RWPE2 (cell line): ENCODE data around the gene TTC39C.

Experiments
- ATAC-seq: fragments of 200-7000 bp; cut with Tn5 transposase; 3 replicates; pipeline ENCODE4 v1.9.1; 2021; ENCODE audit warnings: low read depth
- DNase-seq: peaks from one replicate; pipeline ENCODE4 v3.0.0-alpha.2; 2020; ENCODE audit warnings: low spot score
- H3K27ac ChIP-seq: fragments of 450-650 bp; 2 replicates; pipeline ENCODE4 v1.5.1; 2017; ENCODE audit warnings: mild to moderate bottlenecking; ENCODE audit not compliant: poor library complexity, severe bottlenecking
- H3K27me3 ChIP-seq: fragments of 250-450 bp; sonication (Bioruptor Pico); 2 replicates; pipeline ENCODE4 v1.5.1; 2021; ENCODE audit warnings: mild to moderate bottlenecking, moderate library complexity; ENCODE audit not compliant: insufficient read depth, poor library complexity, severe bottlenecking
- H3K36me3 ChIP-seq: fragments of 250-450 bp; sonication (Bioruptor Pico); 2 replicates; pipeline ENCODE4 v1.5.1; 2020; ENCODE audit warnings: low read depth, mild to moderate bottlenecking, moderate library complexity
- H3K4me1 ChIP-seq: fragments of 250-450 bp; sonication (Bioruptor Pico); 2 replicates; pipeline ENCODE4 v1.5.1; 2021; ENCODE audit warnings: mild to moderate bottlenecking, moderate library complexity; ENCODE audit not compliant: insufficient read depth, poor library complexity, severe bottlenecking
- H3K4me3 ChIP-seq: fragments of 250-450 bp; sonication (Bioruptor Pico); 2 replicates; pipeline ENCODE4 v1.5.1; 2021; ENCODE audit warnings: mild to moderate bottlenecking, moderate library complexity; ENCODE audit not compliant: severe bottlenecking
- H3K9me3 ChIP-seq: fragments of 250-450 bp; sonication (Bioruptor Pico); 2 replicates; pipeline ENCODE4 v1.5.1; 2021; ENCODE audit warnings: mild to moderate bottlenecking, moderate library complexity; ENCODE audit not compliant: severe bottlenecking
- CTCF ChIP-seq: fragments of 450-650 bp; IDR thresholded peaks from one replicate; pipeline ENCODE4 v1.5.1; 2017; ENCODE audit warnings: mild to moderate bottlenecking, moderate library complexity; ENCODE audit not compliant: poor library complexity, severe bottlenecking

The TTC39C gene

GRCh38 chr18:24003903-24004640, 10.5 kb upstream of the TTC39C start:
- ATAC-seq (no peak), DNase-seq (no peak)
- no peaks in the 10 kb centered on the region for H3K36me3 ChIP-seq
- no peak for TF ChIP-seq CTCF
- H3K4me3 ChIP-seq, result no peak overlapping the region
- H3K27ac ChIP-seq, result no peak overlapping the region
- H3K27me3 ChIP-seq, result no peaks in the 10 kb centered on the region
- peaks cover 6% of the 10 kb centered on the region for H3K4me1 ChIP-seq
- no peaks in the 10 kb centered on the region for H3K9me3 ChIP-seq

GRCh38 chr18:24006712-24007313, 7.7 kb upstream of the TTC39C start:
- TF ChIP-seq CTCF, result no peak
- no peak for ATAC-seq
- Histone ChIP-seq H3K9me3 (no peaks in the 10 kb centered on the region), H3K27me3 (no peaks in the 10 kb centered on the region), H3K4me3 (no peak overlapping the region), H3K4me1 (no peaks in the 10 kb centered on the region), H3K27ac (no peak overlapping the region), H3K36me3 (no peaks in the 10 kb centered on the region)
- DNase-seq, result no peak

DNA sequence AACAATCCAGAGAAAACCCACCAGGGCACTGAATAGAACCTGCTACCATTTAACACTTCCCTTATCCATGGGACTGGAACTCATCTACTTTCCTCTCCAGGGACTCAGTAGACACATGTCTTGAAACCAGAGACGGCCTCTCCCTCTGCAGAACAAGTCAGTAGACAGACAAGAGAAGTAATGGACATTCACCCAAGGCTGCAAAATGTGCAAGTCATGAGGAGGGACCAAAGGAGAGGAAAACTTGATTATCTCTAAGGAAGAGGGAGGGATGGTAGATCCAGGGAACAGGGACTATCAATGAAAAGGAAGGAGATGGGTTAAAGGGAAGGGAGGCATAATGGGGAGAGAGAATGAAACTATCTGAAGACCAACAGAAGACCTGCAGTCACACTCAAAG, 5.3 kb upstream of the TTC39C start:
- Histone ChIP-seq H3K27me3 (no peaks in the 10 kb centered on the region), H3K4me3 (no peak overlapping the region), H3K36me3 (no peaks in the 10 kb centered on the region), H3K27ac (no peak overlapping the region), H3K4me1 (no peaks in the 10 kb centered on the region), H3K9me3 (no peaks in the 10 kb centered on the region)
- ATAC-seq (no peak), DNase-seq (no peak)
- no peak for TF ChIP-seq CTCF

- TF ChIP-seq CTCF, result no peak
- Histone ChIP-seq H3K36me3 (no peaks in the 10 kb centered on the region), H3K27me3 (no peaks in the 10 kb centered on the region), H3K9me3 (no peaks in the 10 kb centered on the region), H3K4me1 (no peaks in the 10 kb centered on the region), H3K4me3 (no peak overlapping the region), H3K27ac (no peak overlapping the region)
- no peak for DNase-seq
- ATAC-seq, result no peak
These were observed 4.8 kb upstream of the TTC39C start for GRCh38 chr18:24009651-24010333.
